ENCODE data around the gene EBF3.

GRCh38 chr10:129808092-129808983 is 155.7 kb downstream of the EBF3 start:
- TF ChIP-seq CTCF (IDR thresholded peaks at IDR 0.05) (no peak), EZH2 (IDR thresholded peaks at IDR 0.05) (no peak), EZH2phosphoT487 (IDR thresholded peaks at IDR 0.05) (no peak)
